HepG2 (cell line): ENCODE measurements around the gene C12orf42. TPM values are rescaled to one million over a fixed set of nuclear protein-coding genes. Genes with fewer than 3 reads are reported as not detected.

Experiments
- ATAC-seq: fragments of 200-7000 bp; cut with Tn5 transposase; 3 replicates; pipeline ENCODE4 v1.9.1; 2020; ENCODE audit warnings: mild to moderate bottlenecking, moderate library complexity
- BruUV-seq: library from RNA; stranded (reverse); fragments of 400-500 nt; replicated peaks from 2 replicates; lab custom pipeline; 2021; lab: Mats Ljungman, UMichigan
- CTCF ChIA-PET: fragments of 300-600 bp; formaldehyde crosslinking; extraction: SDS; loops from one replicate; lab custom pipeline; 2021; ENCODE audit warnings: low total read pairs, inconsistent platforms, low intra/inter-chr PET ratio; lab: Yijun Ruan, JAX
- POLR2A ChIA-PET: fragments of 350-600 bp; sonication (Branson Sonifier 250); formaldehyde crosslinking; loops from one replicate; lab custom pipeline; 2020; ENCODE audit warnings: antibody characterized with exemption, inconsistent platforms; lab: Yijun Ruan, JAX
- DNase-seq: peaks from one replicate; pipeline ENCODE4 v3.0.0-alpha.2; 2015; ENCODE audit warnings: low spot score
- FAIRE-seq: peaks from 3 replicates; lab custom pipeline; 2011; peaks lifted over from hg19 to GRCh38; lab: Jason Lieb, UNC
- H2AFZ ChIP-seq: one replicate; pipeline ENCODE4 v1.6.1; 2011; ENCODE audit warnings: low read length, inconsistent platforms
- H3K27ac ChIP-seq: fragments of 300-600 bp; 3 replicates; pipeline ENCODE4 v1.8.0; 2011; ENCODE audit warnings: mixed run types, mild to moderate bottlenecking, mixed read lengths, low read length, inconsistent platforms; ENCODE audit not compliant: insufficient read depth; ENCODE audit errors: extremely low read length
- H3K27me3 ChIP-seq, 2 experiments: fragments of 200-600 bp in 1 of 2; 2 replicates in 1 of 2; 3 replicates in 1 of 2; pipeline versions ENCODE4 v1.6.0 to v1.8.0; 2011; ENCODE audit warnings: low read length in 2 of 2, mild to moderate bottlenecking in 2 of 2, moderate library complexity in 2 of 2, inconsistent platforms in 1 of 2; ENCODE audit not compliant: insufficient read depth in 2 of 2, control insufficient read depth in 1 of 2
- H3K36me3 ChIP-seq, 2 experiments: fragments of 200-600 bp in 1 of 2; replicated peaks in 1 of 2; 2 replicates in 1 of 2; 3 replicates in 1 of 2; pipeline versions ENCODE4 v1.5.1 to v1.8.0; 2011; ENCODE audit warnings: low read length in 2 of 2, inconsistent platforms in 1 of 2; ENCODE audit not compliant: insufficient read depth in 2 of 2, control insufficient read depth in 1 of 2
- H3K4me1 ChIP-seq: 2 replicates; pipeline ENCODE4 v1.5.1; 2012; ENCODE audit warnings: low read length, inconsistent platforms; ENCODE audit not compliant: insufficient read depth
- H3K4me2 ChIP-seq: 2 replicates; pipeline ENCODE4 v1.6.0; 2011; ENCODE audit warnings: low read depth, low read length, inconsistent platforms
- H3K4me3 ChIP-seq, 3 experiments: fragments of 200-600 bp in 1 of 3; sonication (generic), shearing (Covaris generic) in 1 of 3; replicated peaks in 1 of 3; 2 replicates each; pipeline ENCODE4 v1.5.1; 2011 to 2016; ENCODE audit warnings: low read length in 3 of 3, inconsistent platforms in 2 of 3, low read depth in 2 of 3, mild to moderate bottlenecking in 2 of 3, control low read depth in 1 of 3, mixed read lengths in 1 of 3; ENCODE audit not compliant: insufficient read depth in 1 of 3
- H3K79me2 ChIP-seq: one replicate; pipeline ENCODE4 v1.6.1; 2011; ENCODE audit warnings: low read length, inconsistent platforms; ENCODE audit not compliant: insufficient read depth
- H3K9ac ChIP-seq: 2 replicates; pipeline ENCODE4 v1.6.0; 2011; ENCODE audit warnings: mild to moderate bottlenecking, low read depth, low read length, inconsistent platforms; ENCODE audit not compliant: insufficient read depth
- H3K9me3 ChIP-seq: 2 replicates; pipeline ENCODE4 v1.5.1; 2012; ENCODE audit warnings: mild to moderate bottlenecking, low read length
- H4K20me1 ChIP-seq: 2 replicates; pipeline ENCODE4 v1.6.0; 2011; ENCODE audit warnings: inconsistent platforms, mild to moderate bottlenecking, low read length, moderate library complexity; ENCODE audit not compliant: insufficient read depth
- FOSL2 ChIP-seq: sonication (generic); formaldehyde crosslinking; IDR thresholded peaks from 2 replicates; pipeline ENCODE4 v1.4.0; 2020; ENCODE audit warnings: missing genetic modification reagents
- GPN1 ChIP-seq: sonication (generic); formaldehyde crosslinking; IDR thresholded peaks from 2 replicates; pipeline ENCODE4 v1.5.1; 2020; ENCODE audit warnings: missing genetic modification reagents, borderline replicate concordance
- IKZF4 ChIP-seq: sonication (generic); formaldehyde crosslinking; IDR thresholded peaks from 2 replicates; pipeline ENCODE4 v1.5.1; 2020; ENCODE audit warnings: borderline replicate concordance, mild to moderate bottlenecking, low read depth, missing genetic modification reagents; ENCODE audit errors: not compliant biosample characterization
- KDM5A ChIP-seq: fragments of 200-600 bp; sonication (generic); IDR thresholded peaks from 2 replicates; pipeline ENCODE4 v1.7.0; 2018; ENCODE audit warnings: antibody characterized with exemption, mild to moderate bottlenecking, low read length, borderline replicate concordance
- MBD4 ChIP-seq: IDR thresholded peaks from 2 replicates; pipeline ENCODE4 v1.6.1; 2012; ENCODE audit warnings: low read length, inconsistent platforms, borderline replicate concordance
- MED13 ChIP-seq: sonication (generic); formaldehyde crosslinking; IDR thresholded peaks from 2 replicates; pipeline ENCODE4 v1.5.0; 2020; ENCODE audit warnings: missing genetic modification reagents
- MIER3 ChIP-seq: IDR thresholded peaks from 2 replicates; pipeline ENCODE4 v1.6.1; 2016; ENCODE audit warnings: missing compliant biosample characterization, borderline replicate concordance
- PLRG1 ChIP-seq: fragments of 450-650 bp; conservative IDR thresholded peaks from 2 replicates; pipeline ENCODE4 v1.6.1; 2016
- POLR2G ChIP-seq: fragments of 200-400 bp; formaldehyde crosslinking; IDR thresholded peaks from 2 replicates; pipeline ENCODE4 v1.6.1; 2018; ENCODE audit warnings: mild to moderate bottlenecking, low read depth, low read length, moderate library complexity
- RFXANK ChIP-seq: IDR thresholded peaks from 2 replicates; pipeline ENCODE4 v1.6.1; 2016
- SIN3B ChIP-seq: fragments of 150-350 bp; IDR thresholded peaks from 2 replicates; pipeline ENCODE4 v1.6.1; 2014; ENCODE audit warnings: low read length
- THAP7 ChIP-seq: sonication (generic); formaldehyde crosslinking; IDR thresholded peaks from 2 replicates; pipeline ENCODE4 v1.8.1; 2023; ENCODE audit warnings: mild to moderate bottlenecking, missing genetic modification reagents
- ZNF18 ChIP-seq: sonication (generic); formaldehyde crosslinking; IDR thresholded peaks from 2 replicates; pipeline ENCODE4 v1.8.0; 2022; ENCODE audit warnings: mild to moderate bottlenecking, missing genetic modification reagents; ENCODE audit not compliant: insufficient replicate concordance
- ZNF260 ChIP-seq: sonication (generic); formaldehyde crosslinking; IDR thresholded peaks from 2 replicates; pipeline ENCODE4 v1.4.0; 2020; ENCODE audit warnings: missing genetic modification reagents, low read depth, mild to moderate bottlenecking, borderline replicate concordance
- ZNF292 ChIP-seq: sonication (generic); formaldehyde crosslinking; IDR thresholded peaks from 2 replicates; pipeline ENCODE4 v1.8.1; 2022; ENCODE audit warnings: mild to moderate bottlenecking, low read depth, missing genetic modification reagents, borderline replicate concordance
- ZNF350 ChIP-seq: sonication (generic); formaldehyde crosslinking; IDR thresholded peaks from 2 replicates; pipeline ENCODE4 v1.4.0; 2020; ENCODE audit warnings: mild to moderate bottlenecking, low read depth, missing genetic modification reagents, borderline replicate concordance
- ZNF430 ChIP-seq: sonication (generic); formaldehyde crosslinking; IDR thresholded peaks from 2 replicates; pipeline ENCODE4 v1.9.0; 2021; ENCODE audit warnings: mild to moderate bottlenecking, missing genetic modification reagents
- ZNF451 ChIP-seq: sonication (generic); formaldehyde crosslinking; IDR thresholded peaks from 2 replicates; pipeline ENCODE4 v1.5.0; 2020; ENCODE audit warnings: mild to moderate bottlenecking, missing genetic modification reagents
- ZNF775 ChIP-seq: sonication (generic); formaldehyde crosslinking; IDR thresholded peaks from 2 replicates; pipeline ENCODE4 v1.4.0; 2020; ENCODE audit warnings: missing genetic modification reagents, mild to moderate bottlenecking, moderate library complexity, borderline replicate concordance
- WGBS: methylation state at CpG from one replicate; pipeline ENCODE4 v1.1.6; 2017; ENCODE audit warnings: low lambda C conversion rate; 5-methylcytosine and 5-hydroxymethylcytosine counted together
- in situ Hi-C: cut with HindIII; loops from 2 replicates; pipeline ENCODE4 v1.10.0; 2017; ENCODE audit warnings: low pct_unique_long_range_greater_than_20kb; ENCODE audit not compliant: extremely low pct_ligation_motif_present
- intact Hi-C: fragments of 100-400 bp; cut with micrococcal nuclease; formaldehyde crosslinking; loops from one replicate; pipeline ENCODE4 v1.10.0; 2022; ENCODE audit not compliant: unreplicated experiment
- polyA plus RNA-seq, 8 experiments: library from polyadenylated mRNA; depleted of rRNA in 3 of 8; stranded (reverse) in 7 of 8; unstranded in 1 of 8; fragments of >200 nt; fragmentation: Illumina TruSeq in 4 of 8; extraction: Trizol in 4 of 8; gene quantifications; 2 replicates each; pipeline versions ENCODE4 v1.2.1 to v1.2.3, GENCODE V29; 2011 to 2016; ENCODE audit warnings: low read depth in 4 of 8, missing spikeins in 1 of 8, mixed read lengths in 1 of 8; ENCODE audit not compliant: insufficient read depth in 1 of 8
- total RNA-seq, 5 experiments: library from RNA; depleted of rRNA; stranded (reverse); fragments of >200 nt; fragmentation: Illumina TruSeq; extraction: Trizol; gene quantifications; 2 replicates each; pipeline ENCODE4 v1.2.3, GENCODE V29; 2016; ENCODE audit warnings: low read depth in 1 of 5
- TF ChIP-seq, protein P1 (sequence below): sonication (generic); formaldehyde crosslinking; conservative IDR thresholded peaks from 2 replicates; pipeline ENCODE4 v1.8.1; 2023; ENCODE audit warnings: missing genetic modification reagents

C12orf42 gene
- total and polyA plus RNA-seq, 2 of the 13 experiments (the other 11 are each of a cell fraction or from before 2014, with no cell fraction given) = not detected

- no peak overlapping the region for H3K4me2 ChIP-seq
- no peak overlapping the region for H2AFZ ChIP-seq
- H3K9me3 ChIP-seq = no peaks in the 10 kb centered on the region
- no peak for TF ChIP-seq PLRG1
- TF ChIP-seq, protein P1, sequence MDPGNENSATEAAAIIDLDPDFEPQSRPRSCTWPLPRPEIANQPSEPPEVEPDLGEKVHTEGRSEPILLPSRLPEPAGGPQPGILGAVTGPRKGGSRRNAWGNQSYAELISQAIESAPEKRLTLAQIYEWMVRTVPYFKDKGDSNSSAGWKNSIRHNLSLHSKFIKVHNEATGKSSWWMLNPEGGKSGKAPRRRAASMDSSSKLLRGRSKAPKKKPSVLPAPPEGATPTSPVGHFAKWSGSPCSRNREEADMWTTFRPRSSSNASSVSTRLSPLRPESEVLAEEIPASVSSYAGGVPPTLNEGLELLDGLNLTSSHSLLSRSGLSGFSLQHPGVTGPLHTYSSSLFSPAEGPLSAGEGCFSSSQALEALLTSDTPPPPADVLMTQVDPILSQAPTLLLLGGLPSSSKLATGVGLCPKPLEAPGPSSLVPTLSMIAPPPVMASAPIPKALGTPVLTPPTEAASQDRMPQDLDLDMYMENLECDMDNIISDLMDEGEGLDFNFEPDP (CRISPR knock-in tag) = no peak
- TF ChIP-seq RFXANK (CRISPR knock-in tag) = no peak
- no peak for TF ChIP-seq ZNF350
- no peak for TF ChIP-seq MBD4
- no peak for TF ChIP-seq ZNF18 (CRISPR knock-in tag)
- no peak for TF ChIP-seq MIER3
- no peak for TF ChIP-seq ZNF292 (CRISPR knock-in tag)
- no peak for TF ChIP-seq ZNF451
- TF ChIP-seq THAP7 = no peak
- no peak for TF ChIP-seq MED13 (CRISPR knock-in tag)
- TF ChIP-seq ZNF430 = no peak
- no peak for TF ChIP-seq GPN1 (CRISPR knock-in tag)
- TF ChIP-seq KDM5A = no peak
- no peak for TF ChIP-seq ZNF775
- no peak for TF ChIP-seq POLR2G
- no peak for TF ChIP-seq IKZF4
- no peak for TF ChIP-seq SIN3B
- TF ChIP-seq ZNF260 (CRISPR knock-in tag) = no peak
- no peak for TF ChIP-seq FOSL2 (CRISPR knock-in tag)
- FAIRE-seq (no peak), DNase-seq (no peak), ATAC-seq (no peak)
- H3K79me2 ChIP-seq = no peaks in the 10 kb centered on the region
- H3K9ac ChIP-seq = no peak overlapping the region
- H3K36me3 ChIP-seq = no peaks in the 10 kb centered on the region
- H4K20me1 ChIP-seq = no peaks in the 10 kb centered on the region
- H3K4me1 ChIP-seq = no peaks in the 10 kb centered on the region
- ChIA-PET POLR2A (no interaction called here), CTCF (no interaction called here)
- 0% methylated on average over 1 of the region's 1 CpG for WGBS
- H3K4me3 ChIP-seq = no peak overlapping the region
- no TSS peak for BruUV-seq
- H3K27ac ChIP-seq = no peak overlapping the region
- intact Hi-C loops (no loop called here), in situ Hi-C loops (no loop called here)
- no peaks in the 10 kb centered on the region for H3K27me3 ChIP-seq
Observed at GRCh38 chr12:103538397-103538796, 42.6 kb upstream of the C12orf42 start.
